Activated CD4-positive, alpha-beta T cell treated with anti-CD3 and anti-CD28 coated beads, Interleukin-2, Interleukin-4, amounts not matched to agents 100 ng/mL and 50 ng/mL, durations not matched to agents 16 hours and 8 hours (primary cell): Measurements from ENCODE around the gene ITSN2.
"Not testable (repeated sequence)": the region's sequence is repeated elsewhere in the genome, so short reads cannot be mapped to it uniquely, and the experiment has no call there.

Experiments used
- DNase-seq: peaks from one replicate; pipeline ENCODE4 v3.0.0-alpha.2; 2020; ENCODE audit warnings: low spot score

Gene ITSN2

DNA sequence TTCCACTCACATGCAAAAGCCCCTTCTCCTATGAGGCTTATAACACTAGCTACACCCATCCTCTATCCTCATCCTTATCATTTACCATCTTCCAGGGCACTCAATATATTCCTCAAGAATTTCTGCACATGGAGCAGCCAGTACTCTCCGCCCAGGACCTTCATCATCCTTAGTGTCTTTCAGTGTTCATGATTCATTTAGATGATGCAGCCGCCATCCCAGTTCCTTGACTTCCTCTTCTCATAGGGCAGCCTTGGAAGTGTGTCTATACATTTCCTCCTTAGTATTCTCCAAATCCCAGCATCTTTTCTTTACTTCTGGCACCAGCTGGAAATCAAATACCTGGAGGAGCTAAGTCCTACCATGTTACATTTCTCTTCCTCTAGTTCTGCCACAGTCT lies 3.0 kb upstream of the ITSN2 start:
- no peak for DNase-seq

DNA sequence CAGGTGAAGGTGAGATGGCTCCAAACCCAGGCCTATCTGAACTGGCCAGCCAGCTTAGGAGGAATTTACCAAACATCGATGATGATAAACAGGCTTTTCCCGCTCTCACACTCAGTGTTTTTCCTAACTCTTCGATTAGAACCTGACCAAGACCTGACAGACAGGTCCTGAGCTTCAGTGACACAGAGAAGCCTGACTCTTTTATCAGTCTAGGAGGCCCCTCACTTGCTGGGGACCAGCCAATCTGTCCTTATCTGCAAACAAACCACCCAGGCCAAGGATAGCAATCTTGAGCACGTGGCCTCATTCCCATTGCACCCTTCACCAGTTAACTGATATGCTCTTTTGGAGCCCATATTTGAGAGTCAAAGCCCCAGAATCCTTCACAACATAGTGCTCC lies 1.9 kb upstream of the ITSN2 start:
- DNase-seq: no peak

DNA sequence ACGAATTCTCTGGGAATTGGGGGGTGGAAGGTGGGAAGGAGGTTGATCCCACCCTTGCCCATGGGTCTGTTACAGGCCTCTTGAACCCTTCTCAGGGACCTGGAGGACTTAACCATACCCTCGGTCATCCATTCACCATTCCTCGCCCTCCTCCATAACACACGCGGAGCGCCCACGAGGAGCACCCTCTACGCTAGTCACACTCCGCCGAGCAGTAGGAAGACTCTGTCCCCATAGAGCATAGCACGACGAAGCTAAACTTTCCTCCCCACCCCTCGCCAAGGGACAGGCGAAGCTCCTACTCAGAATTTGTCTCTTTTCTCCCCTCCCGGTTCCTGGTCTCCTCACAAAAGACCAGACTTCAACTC lies 611 bp upstream of the ITSN2 start:
- DNase-seq: no peak

DNA sequence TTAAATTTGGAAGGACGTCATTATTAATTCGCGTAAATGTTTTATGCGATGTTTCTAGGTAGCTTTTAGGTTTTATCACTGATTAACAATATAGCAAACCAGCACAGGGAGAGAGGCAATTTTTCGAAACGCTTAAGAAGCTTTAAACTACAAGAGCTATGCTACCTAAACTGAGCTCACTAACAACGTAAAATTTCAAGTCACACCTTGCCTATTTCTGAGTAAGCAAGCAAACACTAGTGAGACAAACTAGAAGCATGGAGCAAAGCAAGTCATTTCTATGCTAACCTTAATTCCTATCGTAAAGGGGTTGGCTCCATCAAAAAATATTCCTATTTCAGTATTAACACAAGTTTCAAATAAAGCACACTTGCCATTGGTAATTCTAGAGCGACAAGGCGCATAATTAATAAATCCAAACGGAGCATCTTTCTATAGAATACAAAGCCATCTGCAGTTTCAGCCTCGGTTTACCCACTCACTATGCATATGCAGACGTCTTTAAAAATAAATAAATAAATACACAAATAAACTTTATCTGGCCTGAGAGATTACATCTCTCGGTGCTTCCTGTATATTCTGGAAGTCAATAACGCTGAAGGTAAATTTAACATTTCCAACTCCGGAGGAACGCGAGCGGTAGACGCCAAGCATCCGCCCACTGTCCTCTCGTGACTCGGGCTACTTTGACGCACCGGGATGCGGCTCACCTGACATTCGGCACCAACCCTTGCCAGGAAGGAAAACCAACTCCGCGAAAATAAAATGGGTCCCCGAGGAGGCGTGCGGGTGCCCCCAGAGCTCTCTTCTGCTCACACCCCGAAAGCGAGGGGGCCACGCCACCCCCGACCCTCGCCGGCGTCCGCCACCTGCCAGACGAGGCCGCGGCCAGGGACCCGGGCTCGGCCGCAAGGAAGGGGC lies 947 bp downstream of the ITSN2 start:
- peak; percentile 40 for DNase-seq

DNA sequence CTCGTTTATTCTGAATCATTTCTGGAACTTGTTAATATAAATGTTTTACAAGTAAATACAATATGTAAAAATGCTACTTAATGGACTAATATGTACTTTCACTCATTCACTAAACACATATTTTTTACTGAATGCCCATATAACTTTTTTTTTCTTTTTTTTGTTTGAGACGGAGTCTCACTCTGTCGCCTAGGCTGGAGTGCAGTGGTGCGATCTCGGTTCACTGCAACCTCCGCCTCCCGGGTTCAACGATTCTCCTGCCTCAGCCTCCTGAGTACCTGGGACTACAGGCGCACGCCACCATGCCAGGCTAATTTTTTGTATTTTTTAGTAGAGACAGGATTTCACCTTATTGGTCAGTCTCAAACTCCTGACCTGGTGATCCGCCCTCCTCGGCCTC lies 2.6 kb downstream of the ITSN2 start:
- not testable (repeated sequence) for DNase-seq

DNA sequence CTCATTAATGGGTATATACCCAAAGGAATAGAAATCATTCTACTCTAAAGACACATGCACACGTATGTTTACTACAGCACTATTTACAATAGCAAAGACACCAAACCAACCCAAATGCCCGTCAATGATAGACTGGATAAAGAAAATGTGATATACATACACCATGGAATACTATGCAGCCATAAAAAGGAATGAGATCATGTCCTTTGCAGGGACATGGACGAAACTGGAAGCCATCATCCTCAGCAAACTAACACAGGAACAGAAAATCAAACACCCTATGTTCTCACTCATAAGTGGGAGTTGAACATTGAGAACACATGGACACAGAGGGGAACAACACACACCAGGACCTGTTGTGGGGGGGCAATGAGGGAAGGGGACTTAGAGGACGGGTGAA lies 3.2 kb downstream of the ITSN2 start:
- not testable (repeated sequence) for DNase-seq

DNA sequence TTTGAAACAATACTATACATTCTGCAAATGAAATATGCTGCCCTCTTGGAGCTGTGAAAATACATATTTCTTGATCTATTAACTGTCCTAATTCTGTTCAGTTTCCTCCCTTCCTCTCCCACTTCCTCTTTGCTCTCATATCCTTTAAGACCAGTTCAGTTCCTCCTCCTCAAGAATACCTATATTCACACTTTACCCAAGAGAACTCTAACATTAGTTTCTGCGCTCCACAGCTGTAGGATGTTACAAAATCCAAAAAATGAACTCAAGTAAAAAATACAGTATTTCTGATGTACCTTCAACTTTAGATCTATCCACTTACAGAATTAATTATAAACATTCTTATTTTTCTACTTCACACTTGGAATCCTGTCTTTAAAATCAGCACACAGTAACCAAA lies 5.4 kb downstream of the ITSN2 start:
- no peak for DNase-seq

DNA sequence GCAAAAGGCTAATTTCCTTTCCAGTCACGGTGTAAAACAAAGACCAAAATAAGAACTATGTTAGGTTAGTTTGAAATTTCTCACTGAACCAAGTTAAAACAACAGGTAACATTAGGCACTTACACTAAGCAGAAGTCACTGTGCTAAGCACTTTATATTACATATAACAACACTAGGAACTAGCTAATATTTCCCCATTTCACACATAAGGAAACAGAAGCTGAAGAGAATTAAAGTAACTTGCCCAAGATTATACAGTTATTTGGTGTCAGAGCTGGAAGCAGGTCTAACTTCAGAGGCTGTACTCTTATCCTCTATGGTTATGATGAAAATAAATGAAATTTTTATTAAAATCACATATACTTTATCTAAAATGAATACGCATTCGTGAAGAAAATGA lies 5.9 kb downstream of the ITSN2 start:
- DNase-seq: no peak

DNA sequence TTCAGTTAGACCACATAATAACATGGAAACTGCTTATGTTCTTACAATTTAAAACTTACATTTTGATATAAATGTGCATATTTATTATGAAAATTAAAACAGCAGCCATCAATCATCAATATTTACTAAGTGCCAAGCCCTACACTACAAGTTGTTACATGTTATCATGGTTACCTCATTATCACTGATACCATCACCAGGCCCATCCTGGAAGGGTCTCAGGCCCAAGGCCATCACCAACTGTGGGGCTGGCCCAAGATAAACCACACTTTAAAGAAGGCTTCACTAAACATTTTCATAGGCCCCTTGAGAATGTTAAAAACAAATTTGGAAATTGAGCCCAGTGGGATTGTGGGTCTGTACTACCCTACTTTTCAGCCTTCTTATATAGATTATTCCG lies 6.4 kb downstream of the ITSN2 start:
- no peak for DNase-seq

DNA sequence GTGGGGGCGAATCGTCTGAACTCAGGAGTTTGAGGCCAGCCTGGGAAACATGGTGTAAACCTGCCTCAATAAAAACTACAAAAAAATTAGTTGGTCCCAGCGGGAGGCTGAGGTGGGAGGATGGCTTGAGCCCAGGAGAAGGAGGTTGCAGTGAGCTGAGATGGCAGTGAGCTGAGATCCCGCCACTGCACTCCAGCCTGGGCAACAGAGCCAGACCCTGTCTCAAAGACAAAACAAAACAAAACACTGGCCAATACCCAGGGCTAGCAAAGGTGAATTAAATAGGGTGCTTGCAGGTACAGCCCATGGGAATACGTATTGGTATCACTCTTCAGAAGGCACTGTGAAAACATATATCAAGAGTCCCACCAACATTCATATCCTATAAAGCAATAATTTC lies 7.0 kb downstream of the ITSN2 start:
- DNase-seq: no peak

DNA sequence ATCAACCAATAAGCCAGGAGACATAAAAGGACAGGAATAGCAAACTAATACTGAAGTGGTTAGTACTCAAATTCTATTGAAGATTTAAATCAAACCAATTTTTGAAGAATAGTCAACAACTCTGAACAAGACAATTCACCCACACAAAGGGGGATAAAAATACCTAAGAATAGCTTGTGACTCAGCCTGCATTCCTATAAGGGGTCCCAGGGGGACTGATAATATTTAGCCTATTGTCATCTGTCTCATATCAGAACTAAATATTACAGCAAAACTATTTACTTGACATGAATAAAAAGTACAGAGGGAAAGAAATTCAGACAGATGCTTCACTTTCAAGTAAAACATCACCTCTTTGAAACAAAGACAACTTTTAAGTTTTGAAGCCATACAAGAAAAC lies 7.7 kb downstream of the ITSN2 start:
- no peak for DNase-seq

DNA sequence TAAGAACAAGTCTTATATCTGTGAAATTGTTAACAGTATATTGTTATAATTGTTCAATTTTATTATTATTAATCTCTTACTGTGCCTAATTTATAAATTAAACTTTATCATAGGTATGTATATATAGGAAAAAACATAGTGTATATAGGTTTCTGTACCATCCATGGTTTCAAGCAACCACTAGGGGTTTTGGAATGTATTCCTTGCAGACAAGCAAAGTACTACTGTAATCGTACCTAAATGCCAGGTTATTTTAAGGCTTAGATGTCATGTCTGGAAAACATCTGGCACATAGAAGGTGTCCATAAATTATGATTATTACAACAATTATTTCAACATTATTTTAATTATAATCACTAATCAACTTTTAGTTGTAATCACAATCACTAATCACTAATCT lies 8.4 kb downstream of the ITSN2 start:
- no peak for DNase-seq

DNA sequence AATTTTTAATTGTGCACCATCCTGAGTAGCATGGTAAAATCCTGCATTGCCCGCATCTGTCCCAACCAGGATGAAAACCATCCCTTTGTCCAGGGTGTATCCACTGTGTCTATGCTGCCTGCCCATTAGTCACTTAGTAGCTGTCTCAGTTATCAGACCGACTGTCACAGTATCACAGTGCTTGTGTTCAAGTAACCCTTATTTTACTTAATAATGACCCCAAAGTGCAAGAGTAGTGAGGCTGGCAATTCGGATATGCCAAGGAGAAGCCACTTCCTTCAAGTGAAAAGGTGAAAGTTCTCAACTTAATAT lies 8.8 kb downstream of the ITSN2 start:
- no peak for DNase-seq

DNA sequence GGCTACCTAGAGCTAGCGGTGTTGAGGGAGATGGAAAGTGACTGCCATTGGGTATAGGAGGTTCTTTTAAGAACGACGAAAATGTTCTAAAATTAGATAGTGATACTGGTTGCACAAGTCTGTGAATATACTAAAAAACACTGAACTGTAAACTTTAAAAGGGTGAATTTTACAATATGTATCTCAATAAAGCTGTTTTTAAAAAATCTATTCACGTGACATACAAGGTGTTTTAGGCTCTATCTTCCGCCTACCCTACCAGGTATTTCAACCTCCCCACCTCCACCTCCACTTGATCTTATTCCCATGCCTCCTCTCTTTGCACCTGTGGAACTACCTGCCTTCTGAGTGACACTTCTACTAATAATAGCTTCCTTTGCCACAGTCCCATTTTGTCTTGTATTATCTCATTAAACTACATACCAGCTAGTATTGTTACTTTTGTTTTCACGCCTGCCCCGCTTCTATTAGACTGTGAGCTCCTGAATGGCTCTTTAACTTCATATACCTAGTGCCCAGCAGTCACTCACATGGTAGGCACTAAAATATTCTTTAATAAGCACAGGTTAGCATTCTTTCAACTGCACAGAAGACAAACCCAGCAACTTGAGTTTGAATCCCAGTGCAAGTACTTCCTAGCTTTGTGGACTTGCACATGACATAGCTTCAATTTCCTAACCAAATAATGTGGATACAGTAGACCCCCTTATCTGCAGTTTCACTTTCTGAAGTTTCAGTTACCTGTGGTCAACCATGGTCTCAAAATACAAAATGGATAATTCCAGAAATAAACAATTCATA lies 9.3 kb downstream of the ITSN2 start:
- no peak for DNase-seq

DNA sequence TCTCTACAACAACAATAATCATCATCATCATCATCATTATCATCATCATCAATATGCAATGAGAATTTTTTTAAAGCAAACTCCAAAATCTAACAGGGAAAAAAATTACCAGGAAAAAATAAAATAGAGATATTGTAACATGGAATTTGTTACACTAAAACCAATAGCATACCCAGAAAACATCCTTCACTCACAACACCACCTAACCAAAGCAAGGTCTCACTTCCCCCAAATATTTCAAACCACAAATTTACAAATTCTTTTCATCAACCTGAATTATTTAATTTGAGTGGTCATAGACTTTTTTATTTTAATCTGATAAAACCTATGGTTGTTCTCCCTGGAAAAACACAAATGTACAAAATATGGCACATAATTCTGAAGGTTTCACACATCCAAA lies 11.2 kb downstream of the ITSN2 start:
- no peak for DNase-seq

DNA sequence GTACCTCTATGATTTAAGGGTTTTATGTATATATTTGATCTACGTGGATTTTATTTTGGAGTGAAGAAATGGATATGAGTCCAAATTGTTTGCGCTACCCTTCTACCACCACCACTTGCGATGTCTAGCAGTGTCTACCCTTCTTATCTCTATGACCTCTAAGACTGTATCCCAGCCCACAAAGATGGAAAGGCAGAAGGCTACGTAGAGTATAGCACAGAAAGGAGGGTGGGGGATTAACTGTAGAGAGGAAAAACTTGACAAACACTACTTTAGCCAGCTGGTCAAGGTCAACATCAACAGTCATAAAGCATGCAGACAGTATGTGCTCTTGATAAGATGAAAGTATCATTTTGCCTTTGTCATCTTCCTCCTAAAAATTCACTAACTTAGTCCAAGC lies 14.4 kb downstream of the ITSN2 start:
- no peak for DNase-seq

DNA sequence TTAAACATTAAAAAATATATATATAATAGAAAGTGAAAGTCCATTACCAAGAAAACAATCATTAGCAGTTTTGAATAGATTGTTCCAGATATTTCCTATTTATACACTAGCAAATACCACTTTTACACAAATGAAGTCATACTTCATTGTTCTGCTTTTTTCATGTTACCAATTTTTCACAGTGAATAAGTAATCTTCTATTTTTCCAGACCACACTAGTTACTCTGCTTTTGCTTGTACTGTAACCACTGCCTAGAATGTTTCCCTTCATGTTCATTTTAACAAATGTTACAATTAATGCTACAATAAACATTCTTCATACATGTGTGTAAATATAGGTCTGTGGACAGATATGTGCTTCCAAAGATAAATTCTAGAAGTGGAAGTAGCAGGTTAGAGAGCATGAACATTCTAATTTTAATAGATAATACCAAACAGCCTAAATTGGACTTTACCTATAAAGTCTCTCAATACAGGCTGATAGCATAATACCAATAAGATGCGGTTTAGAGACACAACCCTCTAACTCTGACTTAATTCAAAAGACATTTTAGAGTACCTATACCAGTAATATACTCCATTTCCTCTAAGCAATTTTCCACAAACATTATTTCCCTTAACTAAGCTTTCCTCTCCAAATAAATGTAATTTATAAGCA lies 17.0 kb downstream of the ITSN2 start:
- DNase-seq: no peak

DNA sequence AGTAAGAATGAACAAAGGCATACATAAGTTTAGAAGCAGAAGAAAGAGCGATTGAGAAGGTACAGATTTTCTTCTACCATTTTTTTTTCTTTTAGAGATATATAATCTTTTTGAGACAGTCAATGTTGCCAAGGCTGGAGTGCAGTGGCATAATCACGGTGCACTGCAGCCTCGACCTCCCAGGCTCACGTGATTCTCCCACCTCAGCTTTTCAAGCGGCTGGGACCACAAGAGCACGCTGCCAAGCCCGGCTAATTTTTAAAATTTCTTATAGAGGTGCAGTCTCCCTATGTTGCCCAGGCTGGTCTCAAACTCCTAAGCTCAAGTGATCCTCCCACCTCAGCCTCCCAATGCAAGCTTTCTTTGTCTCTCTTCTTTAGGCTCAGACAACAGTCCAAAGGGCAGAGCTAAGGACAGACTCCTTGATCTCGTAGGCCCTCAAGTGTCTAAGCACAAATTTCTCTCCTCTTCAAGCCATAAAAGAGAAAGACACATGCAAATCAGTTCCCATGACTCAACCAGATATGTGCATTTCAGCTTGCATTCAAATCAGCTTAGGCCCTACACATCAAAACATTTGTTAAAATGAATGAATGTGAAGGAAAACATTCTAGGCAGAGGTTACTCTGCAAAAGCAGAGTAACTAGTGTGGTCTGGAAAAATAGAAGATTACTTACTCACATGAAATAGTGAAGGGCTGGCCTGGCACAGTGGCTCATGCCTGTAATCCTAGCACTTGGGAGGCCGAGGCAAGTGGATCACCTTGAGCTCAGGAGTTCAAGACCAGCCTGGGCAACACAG lies 18.0 kb downstream of the ITSN2 start:
- DNase-seq: no peak

DNA sequence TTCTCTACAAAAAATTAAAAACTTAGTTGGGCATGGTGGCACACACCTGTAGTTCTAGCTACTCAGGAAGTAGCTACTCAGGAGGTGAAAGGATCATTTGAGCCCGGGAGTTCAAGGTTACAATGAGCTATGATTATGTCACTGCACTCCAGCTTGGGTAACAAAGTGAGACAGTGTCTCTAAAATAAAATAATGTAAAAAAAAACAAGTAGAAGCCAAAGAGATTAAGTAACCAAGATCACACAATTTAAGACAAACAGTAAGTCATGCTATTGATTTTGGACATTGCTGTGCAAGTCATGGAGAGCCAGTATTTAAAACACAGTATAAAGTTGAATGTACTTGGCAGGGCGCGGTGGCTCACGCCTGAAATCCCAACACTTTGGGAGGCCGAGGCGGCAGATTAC lies 20.5 kb downstream of the ITSN2 start:
- no peak for DNase-seq

DNA sequence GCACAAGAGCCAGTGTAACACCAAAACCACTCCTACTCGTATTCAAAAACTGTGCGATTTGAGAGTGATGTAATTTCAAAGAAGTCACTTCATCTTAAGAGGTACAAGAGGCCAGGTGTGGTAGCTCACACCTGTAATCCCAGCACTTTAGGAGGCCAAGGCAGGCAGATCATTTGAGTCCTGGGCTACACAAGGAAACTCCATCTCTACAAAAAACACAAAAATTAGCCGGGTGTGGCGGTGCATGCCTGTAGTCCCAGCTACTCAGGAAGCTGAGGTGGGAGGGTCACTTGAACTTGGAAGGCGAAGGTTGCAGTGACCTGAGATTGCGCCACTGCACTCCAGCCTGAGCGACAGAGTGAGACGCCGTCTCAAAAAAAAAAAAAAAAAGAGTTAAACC lies 21.2 kb downstream of the ITSN2 start:
- DNase-seq: not testable (repeated sequence)

DNA sequence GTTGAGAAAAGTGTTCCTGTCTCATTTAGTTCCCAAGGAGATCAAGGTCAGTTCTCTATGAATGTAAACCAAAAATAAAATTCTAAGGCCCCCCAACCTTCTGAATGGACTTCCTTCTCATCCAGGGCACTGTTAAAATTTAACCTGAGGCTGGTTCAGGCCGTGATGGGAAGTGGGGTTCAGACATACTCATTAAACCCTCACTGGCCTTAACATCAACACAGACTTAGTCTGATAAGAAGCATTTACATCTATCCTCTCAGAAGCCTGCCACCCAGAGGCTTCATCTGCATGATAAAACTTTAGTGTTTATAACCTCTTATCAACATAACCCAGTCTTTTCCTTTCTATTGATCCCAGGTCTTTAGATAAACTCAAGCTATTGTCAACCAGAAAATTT lies 22.4 kb downstream of the ITSN2 start:
- no peak for DNase-seq

DNA sequence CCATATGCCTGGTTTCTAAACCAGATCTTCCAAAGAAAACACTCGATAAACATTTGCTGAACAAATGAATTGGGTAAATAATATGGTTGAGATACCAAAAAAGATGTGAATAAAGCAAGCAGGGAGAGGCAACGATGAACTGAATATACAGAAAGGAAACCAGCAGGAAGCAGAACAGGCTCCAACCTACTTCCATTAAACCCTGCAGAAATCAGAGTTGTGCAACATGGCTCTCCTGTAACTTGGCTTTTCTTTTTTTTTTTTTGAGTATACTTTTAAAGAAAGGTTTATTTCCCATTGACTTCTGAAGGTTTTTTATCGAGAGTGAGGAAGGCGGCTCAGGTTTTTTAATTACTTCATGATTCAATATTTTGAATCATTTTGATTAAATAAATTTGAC lies 23.5 kb downstream of the ITSN2 start:
- no peak for DNase-seq
